ENCODE data around the gene SH3BP1. TPM values are rescaled to one million over a fixed set of nuclear protein-coding genes. Genes with fewer than 3 reads are reported as not detected.
A peak's percentile ranks its signal among the peaks of the same experiment; 100 is the strongest.

The SH3BP1 gene
- total and polyA plus RNA-seq, 2 of the 13 experiments (the other 11 are each of a cell fraction or from before 2014, with no cell fraction given): 8.4 to 18.5 TPM

DNA sequence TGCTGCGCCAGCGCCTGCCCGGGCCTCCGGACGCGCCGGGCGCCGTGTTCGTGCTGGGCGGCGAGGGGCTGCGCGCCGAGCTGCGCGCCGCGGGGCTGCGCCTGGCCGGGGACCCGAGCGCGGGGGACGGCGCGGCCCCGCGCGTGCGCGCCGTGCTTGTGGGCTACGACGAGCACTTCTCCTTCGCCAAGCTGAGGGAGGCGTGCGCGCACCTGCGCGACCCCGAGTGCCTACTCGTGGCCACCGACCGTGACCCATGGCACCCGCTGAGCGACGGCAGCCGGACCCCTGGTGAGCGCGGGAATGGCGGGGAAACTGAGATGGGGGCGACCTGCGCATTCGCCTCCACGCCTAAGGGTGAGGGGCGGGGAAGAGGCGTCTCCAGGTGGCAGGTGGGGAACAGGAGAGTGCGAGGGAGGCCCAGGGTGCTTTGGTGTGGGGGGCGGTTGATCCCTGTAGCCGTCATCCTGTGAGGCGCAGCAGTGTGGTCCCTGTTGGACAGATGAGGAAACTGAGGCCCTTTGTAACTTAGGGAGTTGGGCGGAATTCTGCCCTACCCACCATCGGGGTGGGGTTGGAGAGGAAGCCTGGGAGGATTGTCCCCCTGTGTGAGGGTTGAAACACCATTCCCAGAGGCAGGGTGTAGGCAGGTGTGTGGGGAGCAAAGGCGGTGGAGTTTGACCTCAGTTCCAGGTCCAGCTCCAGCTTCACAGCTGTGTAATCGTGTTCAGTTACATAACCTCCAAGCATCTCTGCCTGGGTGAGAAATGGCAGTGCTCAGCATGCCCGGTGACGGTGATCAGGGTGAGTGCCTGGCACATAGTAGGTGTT lies 19.8 kb downstream of the SH3BP1 start (continued):
- TF ChIP-seq, protein P1, sequence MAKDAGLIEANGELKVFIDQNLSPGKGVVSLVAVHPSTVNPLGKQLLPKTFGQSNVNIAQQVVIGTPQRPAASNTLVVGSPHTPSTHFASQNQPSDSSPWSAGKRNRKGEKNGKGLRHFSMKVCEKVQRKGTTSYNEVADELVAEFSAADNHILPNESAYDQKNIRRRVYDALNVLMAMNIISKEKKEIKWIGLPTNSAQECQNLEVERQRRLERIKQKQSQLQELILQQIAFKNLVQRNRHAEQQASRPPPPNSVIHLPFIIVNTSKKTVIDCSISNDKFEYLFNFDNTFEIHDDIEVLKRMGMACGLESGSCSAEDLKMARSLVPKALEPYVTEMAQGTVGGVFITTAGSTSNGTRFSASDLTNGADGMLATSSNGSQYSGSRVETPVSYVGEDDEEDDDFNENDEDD (CRISPR knock-in tag; IDR thresholded peaks at IDR 0.05; ENCODE audit: borderline replicate concordance): peak; percentile 9; the same call in 1 of the 2 replicates
- TF ChIP-seq GLI4 (CRISPR knock-in tag; IDR thresholded peaks at IDR 0.05; ENCODE audit: borderline replicate concordance) (no peak), HDAC6 (IDR thresholded peaks at IDR 0.05; ENCODE audit: low read depth, low read length) (no peak), THAP11 (CRISPR knock-in tag; IDR thresholded peaks at IDR 0.05) (peak; percentile 68), GPN1 (CRISPR knock-in tag; IDR thresholded peaks at IDR 0.05; ENCODE audit: borderline replicate concordance) (no peak), FLYWCH1 (CRISPR knock-in tag; IDR thresholded peaks at IDR 0.05) (0 out of 2 replicates have a peak, but pooled peaks have one; percentile 6), ZNF382 (CRISPR knock-in tag; IDR thresholded peaks at IDR 0.05; ENCODE audit: borderline replicate concordance) (no peak), NBN (conservative IDR thresholded peaks at IDR 0.05) (no peak), ZNF780A (CRISPR knock-in tag; IDR thresholded peaks at IDR 0.05) (peak; percentile 76; the same call in 1 of the 2 replicates)
- TF ChIP-seq, protein P2, sequence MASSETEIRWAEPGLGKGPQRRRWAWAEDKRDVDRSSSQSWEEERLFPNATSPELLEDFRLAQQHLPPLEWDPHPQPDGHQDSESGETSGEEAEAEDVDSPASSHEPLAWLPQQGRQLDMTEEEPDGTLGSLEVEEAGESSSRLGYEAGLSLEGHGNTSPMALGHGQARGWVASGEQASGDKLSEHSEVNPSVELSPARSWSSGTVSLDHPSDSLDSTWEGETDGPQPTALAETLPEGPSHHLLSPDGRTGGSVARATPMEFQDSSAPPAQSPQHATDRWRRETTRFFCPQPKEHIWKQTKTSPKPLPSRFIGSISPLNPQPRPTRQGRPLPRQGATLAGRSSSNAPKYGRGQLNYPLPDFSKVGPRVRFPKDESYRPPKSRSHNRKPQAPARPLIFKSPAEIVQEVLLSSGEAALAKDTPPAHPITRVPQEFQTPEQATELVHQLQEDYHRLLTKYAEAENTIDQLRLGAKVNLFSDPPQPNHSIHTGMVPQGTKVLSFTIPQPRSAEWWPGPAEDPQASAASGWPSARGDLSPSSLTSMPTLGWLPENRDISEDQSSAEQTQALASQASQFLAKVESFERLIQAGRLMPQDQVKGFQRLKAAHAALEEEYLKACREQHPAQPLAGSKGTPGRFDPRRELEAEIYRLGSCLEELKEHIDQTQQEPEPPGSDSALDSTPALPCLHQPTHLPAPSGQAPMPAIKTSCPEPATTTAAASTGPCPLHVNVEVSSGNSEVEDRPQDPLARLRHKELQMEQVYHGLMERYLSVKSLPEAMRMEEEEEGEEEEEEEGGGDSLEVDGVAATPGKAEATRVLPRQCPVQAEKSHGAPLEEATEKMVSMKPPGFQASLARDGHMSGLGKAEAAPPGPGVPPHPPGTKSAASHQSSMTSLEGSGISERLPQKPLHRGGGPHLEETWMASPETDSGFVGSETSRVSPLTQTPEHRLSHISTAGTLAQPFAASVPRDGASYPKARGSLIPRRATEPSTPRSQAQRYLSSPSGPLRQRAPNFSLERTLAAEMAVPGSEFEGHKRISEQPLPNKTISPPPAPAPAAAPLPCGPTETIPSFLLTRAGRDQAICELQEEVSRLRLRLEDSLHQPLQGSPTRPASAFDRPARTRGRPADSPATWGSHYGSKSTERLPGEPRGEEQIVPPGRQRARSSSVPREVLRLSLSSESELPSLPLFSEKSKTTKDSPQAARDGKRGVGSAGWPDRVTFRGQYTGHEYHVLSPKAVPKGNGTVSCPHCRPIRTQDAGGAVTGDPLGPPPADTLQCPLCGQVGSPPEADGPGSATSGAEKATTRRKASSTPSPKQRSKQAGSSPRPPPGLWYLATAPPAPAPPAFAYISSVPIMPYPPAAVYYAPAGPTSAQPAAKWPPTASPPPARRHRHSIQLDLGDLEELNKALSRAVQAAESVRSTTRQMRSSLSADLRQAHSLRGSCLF (CRISPR knock-in tag; IDR thresholded peaks at IDR 0.05; ENCODE audit: borderline replicate concordance): no peak
- TF ChIP-seq, protein P3, sequence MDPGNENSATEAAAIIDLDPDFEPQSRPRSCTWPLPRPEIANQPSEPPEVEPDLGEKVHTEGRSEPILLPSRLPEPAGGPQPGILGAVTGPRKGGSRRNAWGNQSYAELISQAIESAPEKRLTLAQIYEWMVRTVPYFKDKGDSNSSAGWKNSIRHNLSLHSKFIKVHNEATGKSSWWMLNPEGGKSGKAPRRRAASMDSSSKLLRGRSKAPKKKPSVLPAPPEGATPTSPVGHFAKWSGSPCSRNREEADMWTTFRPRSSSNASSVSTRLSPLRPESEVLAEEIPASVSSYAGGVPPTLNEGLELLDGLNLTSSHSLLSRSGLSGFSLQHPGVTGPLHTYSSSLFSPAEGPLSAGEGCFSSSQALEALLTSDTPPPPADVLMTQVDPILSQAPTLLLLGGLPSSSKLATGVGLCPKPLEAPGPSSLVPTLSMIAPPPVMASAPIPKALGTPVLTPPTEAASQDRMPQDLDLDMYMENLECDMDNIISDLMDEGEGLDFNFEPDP (CRISPR knock-in tag; conservative IDR thresholded peaks at IDR 0.05): no peak
- TF ChIP-seq, protein P4, sequence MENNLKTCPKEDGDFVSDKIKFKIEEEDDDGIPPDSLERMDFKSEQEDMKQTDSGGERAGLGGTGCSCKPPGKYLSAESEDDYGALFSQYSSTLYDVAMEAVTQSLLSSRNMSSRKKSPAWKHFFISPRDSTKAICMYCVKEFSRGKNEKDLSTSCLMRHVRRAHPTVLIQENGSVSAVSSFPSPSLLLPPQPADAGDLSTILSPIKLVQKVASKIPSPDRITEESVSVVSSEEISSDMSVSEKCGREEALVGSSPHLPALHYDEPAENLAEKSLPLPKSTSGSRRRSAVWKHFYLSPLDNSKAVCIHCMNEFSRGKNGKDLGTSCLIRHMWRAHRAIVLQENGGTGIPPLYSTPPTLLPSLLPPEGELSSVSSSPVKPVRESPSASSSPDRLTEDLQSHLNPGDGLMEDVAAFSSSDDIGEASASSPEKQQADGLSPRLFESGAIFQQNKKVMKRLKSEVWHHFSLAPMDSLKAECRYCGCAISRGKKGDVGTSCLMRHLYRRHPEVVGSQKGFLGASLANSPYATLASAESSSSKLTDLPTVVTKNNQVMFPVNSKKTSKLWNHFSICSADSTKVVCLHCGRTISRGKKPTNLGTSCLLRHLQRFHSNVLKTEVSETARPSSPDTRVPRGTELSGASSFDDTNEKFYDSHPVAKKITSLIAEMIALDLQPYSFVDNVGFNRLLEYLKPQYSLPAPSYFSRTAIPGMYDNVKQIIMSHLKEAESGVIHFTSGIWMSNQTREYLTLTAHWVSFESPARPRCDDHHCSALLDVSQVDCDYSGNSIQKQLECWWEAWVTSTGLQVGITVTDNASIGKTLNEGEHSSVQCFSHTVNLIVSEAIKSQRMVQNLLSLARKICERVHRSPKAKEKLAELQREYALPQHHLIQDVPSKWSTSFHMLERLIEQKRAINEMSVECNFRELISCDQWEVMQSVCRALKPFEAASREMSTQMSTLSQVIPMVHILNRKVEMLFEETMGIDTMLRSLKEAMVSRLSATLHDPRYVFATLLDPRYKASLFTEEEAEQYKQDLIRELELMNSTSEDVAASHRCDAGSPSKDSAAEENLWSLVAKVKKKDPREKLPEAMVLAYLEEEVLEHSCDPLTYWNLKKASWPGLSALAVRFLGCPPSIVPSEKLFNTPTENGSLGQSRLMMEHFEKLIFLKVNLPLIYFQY (CRISPR knock-in tag; IDR thresholded peaks at IDR 0.05; ENCODE audit: borderline replicate concordance): no peak; the same call in 1 of the 2 replicates
- TF ChIP-seq, protein P5, sequence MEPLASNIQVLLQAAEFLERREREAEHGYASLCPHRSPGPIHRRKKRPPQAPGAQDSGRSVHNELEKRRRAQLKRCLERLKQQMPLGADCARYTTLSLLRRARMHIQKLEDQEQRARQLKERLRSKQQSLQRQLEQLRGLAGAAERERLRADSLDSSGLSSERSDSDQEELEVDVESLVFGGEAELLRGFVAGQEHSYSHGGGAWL (CRISPR knock-in tag; IDR thresholded peaks at IDR 0.05): 0 out of 2 replicates have a peak, but pooled peaks have one; percentile 44
- TF ChIP-seq, protein P6, sequence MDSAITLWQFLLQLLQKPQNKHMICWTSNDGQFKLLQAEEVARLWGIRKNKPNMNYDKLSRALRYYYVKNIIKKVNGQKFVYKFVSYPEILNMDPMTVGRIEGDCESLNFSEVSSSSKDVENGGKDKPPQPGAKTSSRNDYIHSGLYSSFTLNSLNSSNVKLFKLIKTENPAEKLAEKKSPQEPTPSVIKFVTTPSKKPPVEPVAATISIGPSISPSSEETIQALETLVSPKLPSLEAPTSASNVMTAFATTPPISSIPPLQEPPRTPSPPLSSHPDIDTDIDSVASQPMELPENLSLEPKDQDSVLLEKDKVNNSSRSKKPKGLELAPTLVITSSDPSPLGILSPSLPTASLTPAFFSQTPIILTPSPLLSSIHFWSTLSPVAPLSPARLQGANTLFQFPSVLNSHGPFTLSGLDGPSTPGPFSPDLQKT (CRISPR knock-in tag; IDR thresholded peaks at IDR 0.05; ENCODE audit: borderline replicate concordance): no peak

Data from HepG2 (cell line).